Right lobe of liver (tissue), 6 donors: Measurements from ENCODE around the gene FADS3. TPM values are rescaled to one million over a fixed set of nuclear protein-coding genes. Genes with fewer than 3 reads are reported as not detected.
A peak's percentile ranks its signal among the peaks of the same experiment; 100 is the strongest.

Source experiments
- ATAC-seq, 4 donors: fragments of 200-7000 bp; cut with Tn5 transposase; one replicate each; pipeline ENCODE4 v1.9.1; 2020; ENCODE audit warnings: mild to moderate bottlenecking in 4 of 4, moderate library complexity in 4 of 4
- DNase-seq, 3 donors: peaks; one replicate each; pipeline ENCODE4 v3.0.0-alpha.2; 2020
- H3K27ac ChIP-seq, 3 donors: fragments of 200-600 bp; one replicate each; pipeline ENCODE4 v1.8.0; 2022
- H3K27me3 ChIP-seq, 2 donors: fragments of 200-600 bp; one replicate each; pipeline ENCODE4 v1.8.0; 2022
- H3K36me3 ChIP-seq, 4 donors: fragments of 200-600 bp; sonication (generic) in 1 of 4; one replicate each; pipeline versions ENCODE4 v1.5.1 to v1.8.0; 2017 to 2022; ENCODE audit warnings: control low read depth in 1 of 4
- H3K4me1 ChIP-seq, 4 donors: fragments of 200-600 bp; sonication (generic) in 1 of 4; one replicate each; pipeline versions ENCODE4 v1.5.1 to v1.8.0; 2017 to 2022; ENCODE audit warnings: control low read depth in 1 of 4
- H3K4me3 ChIP-seq, 3 donors: fragments of 200-600 bp; one replicate each; pipeline ENCODE4 v1.8.0; 2022
- H3K9me3 ChIP-seq, 4 donors: fragments of 200-600 bp; sonication (generic) in 1 of 4; one replicate each; pipeline versions ENCODE4 v1.5.1 to v1.8.0; 2017 to 2022; ENCODE audit warnings: control low read depth in 1 of 4
- CTCF ChIP-seq, 4 donors: fragments of 200-600 bp in 3 of 4; fragments of 450-650 bp in 1 of 4; IDR thresholded peaks; one replicate each; pipeline versions ENCODE4 v1.5.1 to v1.8.0; 2016 to 2022; ENCODE audit warnings: antibody characterized with exemption in 4 of 4, mild to moderate bottlenecking in 2 of 4
- POLR2A ChIP-seq: fragments of 450-650 bp; IDR thresholded peaks from one replicate; pipeline ENCODE4 v1.6.1; 2017; ENCODE audit warnings: antibody characterized with exemption, mild to moderate bottlenecking
- whole genome bisulfite sequencing: methylation state at CpG from one replicate; pipeline ENCODE4 v1.1.6; 2018; ENCODE audit warnings: low coverage, low lambda C conversion rate; ENCODE audit not compliant: insufficient coverage; ENCODE audit errors: missing lambda C conversion rate; 5-methylcytosine and 5-hydroxymethylcytosine counted together
- intact Hi-C, 2 donors: fragments of 100-400 bp; cut with DNase I; formaldehyde crosslinking; loops; one replicate each; pipeline versions ENCODE4 v1.11.2 to v1.14.1; 2022
- total RNA-seq, 6 experiments: library from RNA; depleted of rRNA in 2 of 6; stranded (reverse); fragments of >200 nt in 2 of 6; fragmentation: NEBNext Ultra II Directional in 3 of 6; extraction: Animal tissue kit (Norgen Biotek cat#: 25700) in 3 of 6; gene quantifications; one replicate each; pipeline versions ENCODE4 v1.1.0 to v1.2.4, GENCODE V29; 2016 to 2023
- donor health status: DM: no; HTN: yes; CAD: no.
- donor health status: DM: no; HTN: no; CAD: no.
- donor health status: DM: no; HTN: no; CAD: no.
- donor health status: DM: no; HTN: yes; CAD: no.
- donor health status: DM: no; HTN: yes; CAD: no.

The FADS3 gene
- total RNA-seq, 6 experiments from 2014 or later, result 13.0 to 69.8 (median 22.7) TPM

GRCh38 chr11:61834278-61835048 lies 56.9 kb downstream of the FADS3 start:
- intact Hi-C loops, result no loop called here
- Histone ChIP-seq H3K4me3 (no peak overlapping the region), H3K27me3 (no peaks in the 10 kb centered on the region), H3K4me1 (peaks cover 0 to 15% (median 7%) of the 10 kb centered on the region in 4 donors), H3K9me3 (no peaks in the 10 kb centered on the region), H3K36me3 (no peaks in the 10 kb centered on the region), H3K27ac (peak overlapping the region in 2 of 3 donors; percentile 33 to 47)
- DNase-seq, result no peak
- WGBS, result 69% methylated on average over 3 of the region's 12 CpGs
- peak; percentile 43 to 64 (median 60) for ATAC-seq
- TF ChIP-seq CTCF (IDR thresholded peaks at IDR 0.05) (no peak), POLR2A (no peak)

GRCh38 chr11:61833926-61834277 lies 57.4 kb downstream of the FADS3 start:
- DNase-seq, result no peak
- no peak for TF ChIP-seq POLR2A
- no peak for TF ChIP-seq CTCF (IDR thresholded peaks at IDR 0.05)
- no peak for ATAC-seq
- Histone ChIP-seq H3K4me1 (peaks cover 0 to 19% (median 9%) of the 10 kb centered on the region in 4 donors), H3K27ac (peak overlapping the region in 1 of 3 donors; percentile 27), H3K4me3 (no peak overlapping the region), H3K36me3 (no peaks in the 10 kb centered on the region), H3K9me3 (no peaks in the 10 kb centered on the region), H3K27me3 (no peaks in the 10 kb centered on the region)
- 82% methylated on average over 4 of the region's 12 CpGs for WGBS
- intact Hi-C loops, result no loop called here

GRCh38 chr11:61833471-61833870 lies 57.9 kb downstream of the FADS3 start:
- H3K9me3 ChIP-seq, result no peaks in the 10 kb centered on the region
- no peak for TF ChIP-seq POLR2A
- no peak for TF ChIP-seq CTCF (IDR thresholded peaks at IDR 0.05)
- no peaks in the 10 kb centered on the region for H3K36me3 ChIP-seq
- 90% methylated on average over 8 of the region's 11 CpGs for WGBS
- no peak overlapping the region for H3K27ac ChIP-seq
- H3K4me1 ChIP-seq, result peaks cover 0 to 20% (median 9%) of the 10 kb centered on the region in 4 donors
- DNase-seq (no peak), ATAC-seq (no peak)
- no peaks in the 10 kb centered on the region for H3K27me3 ChIP-seq
- H3K4me3 ChIP-seq, result no peak overlapping the region
- intact Hi-C loops, result no loop called here

GRCh38 chr11:61832754-61833153 lies 58.6 kb downstream of the FADS3 start:
- Histone ChIP-seq H3K27me3 (no peaks in the 10 kb centered on the region), H3K27ac (no peak overlapping the region), H3K4me3 (no peak overlapping the region), H3K36me3 (no peaks in the 10 kb centered on the region), H3K4me1 (peaks cover 0 to 20% (median 9%) of the 10 kb centered on the region in 4 donors), H3K9me3 (no peaks in the 10 kb centered on the region)
- TF ChIP-seq CTCF (IDR thresholded peaks at IDR 0.05), result no peak
- TF ChIP-seq POLR2A, result no peak
- ATAC-seq (peak in 3 of 4 donors; percentile 14 to 73 (median 52)), DNase-seq (peak; percentile 41 to 74 (median 65))
- WGBS, result 40% methylated on average over 6 of the region's 7 CpGs
- intact Hi-C loops, result no loop called here
